Upper lobe of left lung (tissue), 6 donors: ENCODE results near the gene NEXN. TPM values are rescaled to one million over a fixed set of nuclear protein-coding genes. Genes with fewer than 3 reads are reported as not detected.

Source experiments
- ATAC-seq, 2 donors: fragments of 200-7000 bp; cut with Tn5 transposase; one replicate each; pipeline ENCODE4 v1.9.1; 2022; ENCODE audit warnings: mild to moderate bottlenecking in 2 of 2, moderate library complexity in 2 of 2; ENCODE audit not compliant: low FRiP score in 2 of 2
- DNase-seq, 2 donors: peaks; one replicate each; pipeline ENCODE4 v3.0.0-alpha.2; 2019 to 2020
- H3K27ac ChIP-seq, 4 donors: fragments of 200-600 bp; sonication (generic); one replicate each; pipeline ENCODE4 v1.5.1; 2016 to 2019
- H3K27me3 ChIP-seq, 4 donors: fragments of 200-600 bp; sonication (generic); one replicate each; pipeline ENCODE4 v1.5.1; 2017 to 2019
- H3K36me3 ChIP-seq, 4 donors: fragments of 200-600 bp; sonication (generic); one replicate each; pipeline ENCODE4 v1.5.1; 2016 to 2019
- H3K4me1 ChIP-seq, 4 donors: fragments of 200-600 bp; sonication (generic); one replicate each; pipeline ENCODE4 v1.5.1; 2018 to 2019
- H3K4me3 ChIP-seq, 4 donors: fragments of 200-600 bp; sonication (generic); one replicate each; pipeline ENCODE4 v1.5.1; 2017 to 2019; ENCODE audit warnings: mild to moderate bottlenecking in 2 of 4, moderate library complexity in 1 of 4
- H3K9me3 ChIP-seq, 4 donors: fragments of 200-600 bp; sonication (generic); one replicate each; pipeline ENCODE4 v1.5.1; 2018 to 2019
- CTCF ChIP-seq, 6 experiments: fragments of 450-650 bp in 4 of 6; fragments of 200-600 bp in 2 of 6; sonication (generic) in 2 of 6; IDR thresholded peaks; one replicate each; pipeline ENCODE4 v1.5.1; 2016 to 2019; ENCODE audit warnings: antibody characterized with exemption in 6 of 6
- EP300 ChIP-seq, 4 donors: sonication (generic); formaldehyde crosslinking; IDR thresholded peaks; one replicate each; pipeline ENCODE4 v1.5.1; 2017; ENCODE audit warnings: antibody characterized with exemption in 4 of 4, control low read depth in 2 of 4
- POLR2A ChIP-seq, 4 donors: fragments of 450-650 bp; IDR thresholded peaks; one replicate each; pipeline ENCODE4 v1.5.1; 2016 to 2017; ENCODE audit warnings: antibody characterized with exemption in 4 of 4, mild to moderate bottlenecking in 2 of 4
- POLR2AphosphoS5 ChIP-seq, 2 donors: sonication (generic); formaldehyde crosslinking; IDR thresholded peaks; one replicate each; pipeline ENCODE4 v1.5.1; 2017; ENCODE audit warnings: antibody characterized with exemption in 2 of 2
- WGBS, 2 donors: methylation state at CpG; one replicate each; pipeline ENCODE4 v1.1.5; 2017 to 2018; 5-methylcytosine and 5-hydroxymethylcytosine counted together
- total RNA-seq, 6 donors: library from RNA; depleted of rRNA in 4 of 6; stranded (reverse); fragments of >200 nt in 4 of 6; gene quantifications; one replicate each; pipeline versions ENCODE4 v1.1.0 to v1.2.1, GENCODE V29; 2016 to 2021
- donor health status: DM: no; HTN: no; CAD: no; lungs with moderate emphysema.
- donor health status: DM: no; HTN: yes; CAD: no; lungs with severe emphysema.

Gene NEXN
- total RNA-seq, 6 donors from 2014 or later: 13.0 to 60.8 (median 28.2) TPM

DNA sequence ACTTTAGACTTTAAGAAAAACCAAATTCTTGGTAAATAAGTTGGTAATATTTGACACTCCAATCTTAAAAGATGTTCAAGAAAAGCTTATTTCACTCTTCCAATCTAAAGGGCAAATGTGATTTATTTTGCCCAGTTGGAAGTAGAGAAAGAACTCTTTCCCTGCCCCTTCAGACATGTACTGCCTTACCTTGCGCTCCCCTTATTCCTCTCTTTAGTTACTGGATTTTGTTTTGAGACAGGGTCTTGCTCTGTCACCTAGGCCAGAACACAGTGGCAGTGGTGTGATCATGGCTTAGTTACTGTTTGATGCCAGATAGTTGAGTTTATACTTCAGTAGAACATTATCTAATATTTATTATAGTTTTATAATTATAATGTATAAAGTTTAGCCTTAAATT lies 62.9 kb downstream of the NEXN start:
- Histone ChIP-seq H3K9me3 (no peaks in the 10 kb centered on the region), H3K4me1 (no peaks in the 10 kb centered on the region), H3K4me3 (no peak overlapping the region), H3K36me3 (peaks cover 27 to 93% (median 56%) of the 10 kb centered on the region in 4 donors), H3K27me3 (no peaks in the 10 kb centered on the region), H3K27ac (peak overlapping the region in 1 of 4 donors; percentile 23)
- DNase-seq (no peak), ATAC-seq (no peak)
- 93 to 95% methylated on average over 1 of the region's 1 CpG for WGBS, 2 donors
- no peak for TF ChIP-seq POLR2A (IDR thresholded peaks at IDR 0.05)
- no peak for TF ChIP-seq POLR2AphosphoS5 (IDR thresholded peaks at IDR 0.05)
- no peak for TF ChIP-seq CTCF (IDR thresholded peaks at IDR 0.05)
- no peak for TF ChIP-seq EP300 (IDR thresholded peaks at IDR 0.05)

- 95 to 99% methylated on average over 3 of the region's 3 CpGs for WGBS, 2 donors
- peaks cover 31 to 94% (median 57%) of the 10 kb centered on the region in 4 donors for H3K36me3 ChIP-seq
Observed at GRCh38 chr1:77953907-77954306, 65.5 kb downstream of the NEXN start.

DNA sequence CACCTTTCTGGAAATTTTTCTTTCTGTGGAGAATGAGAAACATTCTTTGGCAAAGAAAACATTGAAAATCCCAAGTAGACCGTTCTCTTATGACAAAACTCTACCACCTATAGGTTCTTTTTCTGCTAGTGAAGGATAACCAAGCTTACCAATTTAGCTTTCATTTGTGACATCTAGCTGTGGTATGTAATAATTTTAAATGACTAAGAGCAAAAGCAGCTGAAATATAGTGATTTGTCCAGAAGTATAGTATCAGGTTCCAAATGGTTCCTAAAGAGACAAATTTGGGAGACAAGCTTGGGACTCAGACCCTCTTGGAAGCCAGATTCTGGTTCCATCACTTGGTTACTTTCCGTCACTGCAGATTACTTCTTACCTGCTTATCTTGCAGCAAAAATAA lies 66.1 kb downstream of the NEXN start:
- H3K36me3 ChIP-seq: peaks cover 36 to 96% (median 61%) of the 10 kb centered on the region in 4 donors
- TF ChIP-seq CTCF (IDR thresholded peaks at IDR 0.05): no peak
- no peak for TF ChIP-seq EP300 (IDR thresholded peaks at IDR 0.05)
- no peak for TF ChIP-seq POLR2A (IDR thresholded peaks at IDR 0.05)
- no peak for TF ChIP-seq POLR2AphosphoS5 (IDR thresholded peaks at IDR 0.05)
- no peaks in the 10 kb centered on the region for H3K4me1 ChIP-seq
- 97 to 99% methylated on average over 2 of the region's 2 CpGs for WGBS, 2 donors
- DNase-seq: no peak
- no peak overlapping the region for H3K27ac ChIP-seq
- no peaks in the 10 kb centered on the region for H3K9me3 ChIP-seq
- H3K27me3 ChIP-seq: no peaks in the 10 kb centered on the region
- ATAC-seq: no peak
- H3K4me3 ChIP-seq: no peak overlapping the region

More at GRCh38 chr1:77953907-77954306, 65.5 kb downstream of the NEXN start:
- DNase-seq (no peak), ATAC-seq (no peak)
- Histone ChIP-seq H3K27me3 (no peaks in the 10 kb centered on the region), H3K4me3 (no peak overlapping the region), H3K9me3 (no peaks in the 10 kb centered on the region), H3K27ac (no peak overlapping the region), H3K4me1 (no peaks in the 10 kb centered on the region)
- no peak for TF ChIP-seq POLR2A (IDR thresholded peaks at IDR 0.05)

- Histone ChIP-seq H3K4me1 (no peaks in the 10 kb centered on the region), H3K9me3 (no peaks in the 10 kb centered on the region), H3K4me3 (no peak overlapping the region), H3K27ac (no peak overlapping the region), H3K27me3 (no peaks in the 10 kb centered on the region), H3K36me3 (peaks cover 46 to 100% (median 70%) of the 10 kb centered on the region in 4 donors)
- no peak for ATAC-seq
- DNase-seq: no peak
- TF ChIP-seq POLR2A (IDR thresholded peaks at IDR 0.05) (no peak), CTCF (IDR thresholded peaks at IDR 0.05) (no peak), EP300 (IDR thresholded peaks at IDR 0.05) (no peak), POLR2AphosphoS5 (IDR thresholded peaks at IDR 0.05) (no peak)
- WGBS, 2 donors: 69 to 71% methylated on average over 3 of the region's 3 CpGs
Observed at GRCh38 chr1:77955709-77956108, 67.3 kb downstream of the NEXN start.

GRCh38 chr1:77956464-77956863 lies 68.0 kb downstream of the NEXN start:
- no peak for ATAC-seq
- H3K36me3 ChIP-seq: peaks cover 53 to 100% (median 77%) of the 10 kb centered on the region in 4 donors
- WGBS, 2 donors: 93 to 96% methylated on average over 3 of the region's 3 CpGs

More at GRCh38 chr1:77956464-77956863, 68.0 kb downstream of the NEXN start:
- Histone ChIP-seq H3K27ac (no peak overlapping the region), H3K27me3 (no peaks in the 10 kb centered on the region), H3K9me3 (no peaks in the 10 kb centered on the region), H3K4me1 (no peaks in the 10 kb centered on the region), H3K4me3 (no peak overlapping the region)
- DNase-seq: no peak
- TF ChIP-seq POLR2A (IDR thresholded peaks at IDR 0.05) (no peak), EP300 (IDR thresholded peaks at IDR 0.05) (no peak), POLR2AphosphoS5 (IDR thresholded peaks at IDR 0.05) (no peak), CTCF (IDR thresholded peaks at IDR 0.05) (no peak)
